AG09319 (cell line): ENCODE measurements around the gene ABCD1.

Experiments used
- DNase-seq: peaks from one replicate; pipeline ENCODE4 v3.0.0-alpha.2; 2010; ENCODE audit warnings: low read depth; ENCODE audit errors: extremely low read depth
- TF ChIP-seq, protein P1 (sequence below): IDR thresholded peaks from 2 replicates; pipeline ENCODE4 v1.5.1; 2011; ENCODE audit warnings: low read depth, mild to moderate bottlenecking, inconsistent platforms, low read length, moderate library complexity

The ABCD1 gene

DNA sequence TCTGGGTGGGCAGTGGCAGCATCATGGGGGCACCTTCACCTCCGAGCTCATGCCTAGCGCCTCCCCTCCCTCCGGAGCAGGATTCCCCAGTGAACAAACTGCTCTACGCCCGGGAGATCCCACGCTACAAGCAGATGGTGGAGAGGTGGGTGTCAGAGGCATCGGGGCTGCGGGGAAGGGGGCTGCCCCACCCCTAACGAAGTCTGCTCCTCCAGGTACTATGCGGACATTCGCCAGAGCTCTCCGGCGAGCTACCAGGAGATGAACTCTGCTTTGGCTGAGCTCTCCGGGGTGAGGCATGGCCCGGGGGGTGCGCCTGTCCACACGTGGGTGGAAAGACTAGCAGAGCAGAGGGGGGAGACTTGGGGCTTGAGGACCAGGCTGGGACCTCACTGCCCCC is 53.5 kb downstream of the ABCD1 start:
- no peak for DNase-seq
- TF ChIP-seq, protein P1, sequence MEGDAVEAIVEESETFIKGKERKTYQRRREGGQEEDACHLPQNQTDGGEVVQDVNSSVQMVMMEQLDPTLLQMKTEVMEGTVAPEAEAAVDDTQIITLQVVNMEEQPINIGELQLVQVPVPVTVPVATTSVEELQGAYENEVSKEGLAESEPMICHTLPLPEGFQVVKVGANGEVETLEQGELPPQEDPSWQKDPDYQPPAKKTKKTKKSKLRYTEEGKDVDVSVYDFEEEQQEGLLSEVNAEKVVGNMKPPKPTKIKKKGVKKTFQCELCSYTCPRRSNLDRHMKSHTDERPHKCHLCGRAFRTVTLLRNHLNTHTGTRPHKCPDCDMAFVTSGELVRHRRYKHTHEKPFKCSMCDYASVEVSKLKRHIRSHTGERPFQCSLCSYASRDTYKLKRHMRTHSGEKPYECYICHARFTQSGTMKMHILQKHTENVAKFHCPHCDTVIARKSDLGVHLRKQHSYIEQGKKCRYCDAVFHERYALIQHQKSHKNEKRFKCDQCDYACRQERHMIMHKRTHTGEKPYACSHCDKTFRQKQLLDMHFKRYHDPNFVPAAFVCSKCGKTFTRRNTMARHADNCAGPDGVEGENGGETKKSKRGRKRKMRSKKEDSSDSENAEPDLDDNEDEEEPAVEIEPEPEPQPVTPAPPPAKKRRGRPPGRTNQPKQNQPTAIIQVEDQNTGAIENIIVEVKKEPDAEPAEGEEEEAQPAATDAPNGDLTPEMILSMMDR = no peak

DNA sequence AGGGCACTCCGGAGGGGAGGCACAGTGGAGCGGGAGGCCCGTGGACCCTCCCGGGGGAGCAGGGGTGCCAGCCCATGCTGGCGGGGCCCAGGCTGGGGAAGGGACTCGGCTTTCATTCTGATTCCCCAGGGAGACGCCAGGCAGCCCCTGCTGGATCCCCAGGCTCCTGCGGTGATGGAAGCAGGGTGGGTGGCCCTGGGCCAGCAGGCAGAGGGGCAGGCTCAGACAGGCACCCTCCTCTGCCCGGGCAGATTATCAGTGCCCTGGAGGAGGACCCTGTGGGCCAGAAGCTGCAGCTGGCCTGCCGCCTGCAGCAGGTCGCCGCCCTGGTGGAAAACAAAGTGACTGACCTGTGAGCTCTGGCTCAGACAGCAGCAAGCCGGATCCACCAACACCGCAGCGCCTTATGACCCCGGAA is 54.0 kb downstream of the ABCD1 start:
- no peak for DNase-seq
- TF ChIP-seq, protein P1 = no peak

DNA sequence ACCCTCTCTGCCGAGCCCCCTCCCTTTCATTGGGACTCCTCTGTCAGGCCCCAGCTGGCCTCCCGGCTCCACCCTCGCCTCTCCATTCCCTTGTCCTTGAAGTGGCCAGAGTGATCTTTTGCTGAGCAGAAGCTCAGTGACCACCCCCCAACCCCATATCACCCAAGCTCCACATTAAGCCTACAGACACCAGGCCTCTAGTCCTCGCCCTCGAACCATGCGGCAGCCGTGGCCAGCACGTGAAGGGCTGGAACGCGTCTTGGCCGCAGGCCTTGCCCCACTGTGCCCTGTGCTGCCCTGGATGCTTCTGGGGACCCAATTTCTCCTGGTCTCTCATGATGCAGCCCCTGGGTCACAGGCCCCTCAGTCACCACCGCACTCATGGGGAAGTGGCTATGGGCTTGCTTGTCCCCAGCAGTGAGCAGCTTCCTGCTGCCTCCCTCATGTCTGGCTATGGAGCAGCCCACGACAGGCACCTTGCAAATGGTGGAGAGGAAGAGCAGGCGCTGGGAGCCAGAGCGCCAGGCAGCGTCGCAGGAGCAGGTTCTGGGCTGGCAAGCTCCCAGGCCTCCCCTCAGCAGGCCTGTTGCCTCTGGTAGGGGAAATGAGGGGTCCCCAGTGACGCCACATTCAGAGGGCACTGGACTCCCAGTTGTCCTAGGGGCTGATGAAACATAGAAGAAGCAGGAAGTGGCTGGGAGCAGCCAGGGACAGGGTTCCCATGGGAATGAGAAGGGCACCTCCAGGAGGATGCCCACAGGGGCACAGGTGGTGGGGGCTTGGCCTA is 55.4 kb downstream of the ABCD1 start:
- TF ChIP-seq, protein P1 = no peak
- no peak for DNase-seq

DNA sequence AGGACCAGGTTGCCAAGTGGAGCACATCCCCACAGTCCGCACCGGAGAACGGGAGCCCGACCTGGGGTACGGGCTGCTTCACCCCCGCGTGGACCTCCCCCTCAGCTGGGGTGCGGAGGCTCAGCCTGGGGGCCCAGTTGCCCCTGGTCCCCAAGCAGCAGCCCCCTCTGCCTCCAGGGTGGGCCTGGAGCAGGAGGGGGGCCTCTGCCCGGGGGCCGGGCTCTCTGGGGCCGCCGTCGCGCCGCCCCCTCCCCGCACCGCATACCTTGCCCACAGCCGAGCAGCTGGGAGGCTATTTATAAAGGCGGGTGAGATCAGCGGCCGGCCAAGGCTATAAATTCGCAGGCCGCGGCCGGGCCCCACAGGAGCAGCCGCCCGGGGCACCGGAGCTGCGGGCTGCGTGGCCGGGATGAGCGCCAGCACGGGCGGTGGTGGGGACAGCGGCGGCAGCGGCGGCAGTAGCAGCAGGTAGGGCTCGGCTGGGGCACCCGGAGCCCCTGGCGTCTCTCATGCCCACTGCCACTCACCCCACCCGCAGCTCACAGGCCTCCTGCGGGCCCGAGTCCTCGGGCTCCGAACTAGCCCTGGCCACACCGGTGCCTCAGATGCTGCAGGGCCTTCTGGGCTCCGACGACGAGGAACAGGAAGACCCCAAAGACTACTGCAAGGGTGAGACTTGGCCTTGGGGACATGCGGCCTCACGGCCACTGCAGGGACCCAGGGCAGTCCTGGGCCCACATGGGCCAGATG is 56.2 kb downstream of the ABCD1 start, which contains the start of gene SRPK3:
TSS of gene SRPK3 (plus strand) at position 364 of the 750 bp plus-strand sequence. CDS start at position 410, 46 bp downstream.
- TF ChIP-seq, protein P1 = no peak
- DNase-seq = no peak

DNA sequence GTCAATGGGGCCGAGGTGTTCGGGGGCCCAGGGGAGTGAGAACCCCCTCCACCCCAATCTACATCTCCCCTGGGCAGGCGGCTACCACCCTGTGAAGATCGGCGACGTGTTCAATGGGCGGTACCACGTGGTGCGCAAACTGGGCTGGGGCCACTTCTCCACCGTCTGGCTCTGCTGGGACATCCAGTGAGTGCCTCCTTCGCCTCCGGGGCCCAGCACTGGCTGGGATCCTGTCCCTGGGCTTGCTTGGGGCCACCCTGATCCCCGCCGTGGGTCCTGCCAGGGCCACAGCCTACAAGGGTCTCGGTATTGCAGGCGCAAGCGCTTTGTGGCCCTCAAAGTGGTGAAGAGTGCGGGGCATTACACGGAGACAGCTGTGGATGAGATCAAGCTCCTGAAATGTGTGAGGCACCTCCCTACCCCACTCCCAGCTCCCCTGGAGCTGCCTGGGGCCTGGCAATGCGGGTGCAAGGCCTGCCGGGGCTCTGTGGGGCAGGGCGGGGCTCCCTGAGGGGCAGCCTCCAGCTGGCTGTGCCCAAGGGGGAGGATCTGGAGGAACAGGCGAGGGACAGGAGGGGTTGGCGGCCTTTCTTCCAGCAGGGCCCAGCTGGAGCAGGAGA is 56.9 kb downstream of the ABCD1 start:
- DNase-seq = no peak
- TF ChIP-seq, protein P1 = no peak

DNA sequence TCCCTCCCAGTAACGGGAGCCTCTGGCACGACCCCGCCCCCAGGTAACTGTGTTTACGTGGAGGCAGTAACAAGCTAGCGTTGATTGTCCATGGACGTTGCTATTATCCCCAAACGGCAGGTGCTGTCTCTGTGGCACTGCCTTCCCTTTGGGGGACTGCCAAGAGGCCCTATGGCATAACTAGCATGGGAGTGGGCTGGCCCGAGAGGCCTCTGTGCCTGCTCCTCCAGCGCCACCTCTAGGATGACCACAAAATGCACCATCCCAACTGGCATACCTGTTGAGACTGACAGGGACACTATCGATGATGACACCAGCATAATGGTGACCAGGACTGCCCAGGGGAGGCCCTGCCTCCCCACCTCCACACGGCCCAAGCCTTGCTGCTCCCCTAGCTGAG is 57.7 kb downstream of the ABCD1 start:
- no peak for DNase-seq
- TF ChIP-seq, protein P1 = no peak

DNA sequence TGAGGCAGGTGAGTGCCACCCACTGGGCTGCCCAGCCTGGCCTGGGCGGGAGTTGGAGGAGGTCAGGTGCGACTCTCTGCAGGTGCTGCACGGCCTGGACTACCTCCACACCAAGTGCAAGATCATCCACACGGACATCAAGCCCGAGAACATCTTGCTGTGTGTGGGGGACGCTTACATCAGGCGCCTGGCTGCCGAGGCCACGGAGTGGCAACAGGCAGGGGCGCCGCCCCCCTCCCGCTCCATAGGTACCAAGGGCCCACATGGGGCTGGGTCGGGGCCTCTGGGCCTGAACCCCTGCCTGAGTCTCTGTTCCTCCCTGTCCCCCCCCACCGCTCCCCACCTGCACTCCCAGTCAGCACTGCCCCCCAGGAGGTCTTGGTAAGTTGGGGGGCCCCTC is 58.2 kb downstream of the ABCD1 start:
- TF ChIP-seq, protein P1 = no peak
- no peak for DNase-seq
